ENCODE data around the gene DNAJC5G.

GRCh38 chr2:27298391-27299080, 23.3 kb downstream of the DNAJC5G start:
- TF ChIP-seq CTCF (IDR thresholded peaks at IDR 0.05), result no peak
- TF ChIP-seq POLR2A (IDR thresholded peaks at IDR 0.05), result no peak
